K562 (cell line): ENCODE results near the gene ENO3.

ENCODE experiments used
- CTCF ChIP-seq, 3 experiments: IDR thresholded peaks in 2 of 3; conservative IDR thresholded peaks in 1 of 3; 2 replicates each; pipeline ENCODE4 v1.5.1; 2011 to 2012; ENCODE audit warnings: low read length in 3 of 3, mild to moderate bottlenecking in 3 of 3, control low read depth in 2 of 3, improper control_type of control experiment in 1 of 3, inconsistent platforms in 1 of 3, low read depth in 1 of 3, mixed read lengths in 1 of 3, moderate library complexity in 1 of 3; ENCODE audit not compliant: insufficient read depth in 2 of 3
- ESRRA ChIP-seq: fragments of 450-650 bp; IDR thresholded peaks from 2 replicates; pipeline ENCODE4 v1.6.1; 2014; ENCODE audit warnings: low read depth, mild to moderate bottlenecking, moderate library complexity, borderline replicate concordance
- EZH2 ChIP-seq: IDR thresholded peaks from 2 replicates; pipeline ENCODE4 v1.6.1; 2012; ENCODE audit warnings: low read depth, mild to moderate bottlenecking, inconsistent platforms, low read length, borderline replicate concordance
- JUNB ChIP-seq: fragments of 450-650 bp; formaldehyde crosslinking; conservative IDR thresholded peaks from 2 replicates; pipeline ENCODE4 v1.4.0; 2020; ENCODE audit warnings: mild to moderate bottlenecking
- NFYB ChIP-seq: IDR thresholded peaks from 2 replicates; pipeline ENCODE4 v1.6.1; 2011; ENCODE audit warnings: mild to moderate bottlenecking, moderate library complexity; ENCODE audit not compliant: insufficient read length; ENCODE audit errors: extremely low read depth
- POLR2AphosphoS5 ChIP-seq: IDR thresholded peaks from 2 replicates; pipeline ENCODE4 v1.6.1; 2011; ENCODE audit warnings: mild to moderate bottlenecking, low read depth, low read length, moderate library complexity; ENCODE audit not compliant: control insufficient read depth, insufficient read depth
- RCOR1 ChIP-seq, 2 experiments: IDR thresholded peaks; 2 replicates each; pipeline ENCODE4 v1.6.1; 2012; ENCODE audit warnings: low read depth in 2 of 2, low read length in 2 of 2, borderline replicate concordance in 1 of 2, improper control_type of control experiment in 1 of 2
- SNIP1 ChIP-seq: fragments of 450-650 bp; IDR thresholded peaks from 2 replicates; pipeline ENCODE4 v1.7.1; 2017; ENCODE audit warnings: low read depth, mild to moderate bottlenecking
- ZC3H11A ChIP-seq: IDR thresholded peaks from 2 replicates; pipeline ENCODE4 v1.6.1; 2012; ENCODE audit warnings: low read depth, low read length, improper control_type of control experiment
- TF ChIP-seq, protein P1 (sequence below), 3 experiments: fragments of 200-800 bp in 1 of 3; fragments of 250-450 bp in 1 of 3; fragments of 450-650 bp in 1 of 3; sonication (Bioruptor Pico) in 1 of 3; sonication (Bioruptor generic) in 1 of 3; formaldehyde crosslinking in 1 of 3; IDR thresholded peaks; 2 replicates each; pipeline versions ENCODE4 v1.6.1 to v1.8.0; 2016 to 2022; ENCODE audit warnings: mild to moderate bottlenecking in 2 of 3, missing genetic modification characterization in 2 of 3, missing compliant biosample characterization in 1 of 3, moderate library complexity in 1 of 3

DNA sequence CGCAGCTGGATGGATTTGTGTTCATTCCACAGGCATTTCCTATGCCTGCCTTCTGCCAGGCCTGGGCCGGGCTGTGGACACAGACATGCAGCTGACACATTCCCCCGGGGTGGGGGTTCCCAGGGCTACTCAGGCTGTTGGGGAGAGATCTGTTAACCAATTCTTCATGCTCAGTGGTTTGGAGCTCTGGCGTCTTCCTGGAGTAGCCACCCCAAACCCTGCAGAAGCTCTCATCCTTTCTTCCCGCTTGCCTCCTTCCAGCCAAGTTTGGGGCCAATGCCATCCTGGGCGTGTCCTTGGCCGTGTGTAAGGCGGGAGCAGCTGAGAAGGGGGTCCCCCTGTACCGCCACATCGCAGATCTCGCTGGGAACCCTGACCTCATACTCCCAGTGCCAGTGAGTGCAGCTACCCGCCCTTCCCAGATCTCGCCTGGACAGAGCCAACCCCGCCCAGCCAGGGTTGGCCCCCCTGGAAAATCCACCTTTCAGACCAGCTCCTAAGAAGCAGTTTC is 2.6 kb downstream of the ENO3 start:
- TF ChIP-seq, protein P1, sequence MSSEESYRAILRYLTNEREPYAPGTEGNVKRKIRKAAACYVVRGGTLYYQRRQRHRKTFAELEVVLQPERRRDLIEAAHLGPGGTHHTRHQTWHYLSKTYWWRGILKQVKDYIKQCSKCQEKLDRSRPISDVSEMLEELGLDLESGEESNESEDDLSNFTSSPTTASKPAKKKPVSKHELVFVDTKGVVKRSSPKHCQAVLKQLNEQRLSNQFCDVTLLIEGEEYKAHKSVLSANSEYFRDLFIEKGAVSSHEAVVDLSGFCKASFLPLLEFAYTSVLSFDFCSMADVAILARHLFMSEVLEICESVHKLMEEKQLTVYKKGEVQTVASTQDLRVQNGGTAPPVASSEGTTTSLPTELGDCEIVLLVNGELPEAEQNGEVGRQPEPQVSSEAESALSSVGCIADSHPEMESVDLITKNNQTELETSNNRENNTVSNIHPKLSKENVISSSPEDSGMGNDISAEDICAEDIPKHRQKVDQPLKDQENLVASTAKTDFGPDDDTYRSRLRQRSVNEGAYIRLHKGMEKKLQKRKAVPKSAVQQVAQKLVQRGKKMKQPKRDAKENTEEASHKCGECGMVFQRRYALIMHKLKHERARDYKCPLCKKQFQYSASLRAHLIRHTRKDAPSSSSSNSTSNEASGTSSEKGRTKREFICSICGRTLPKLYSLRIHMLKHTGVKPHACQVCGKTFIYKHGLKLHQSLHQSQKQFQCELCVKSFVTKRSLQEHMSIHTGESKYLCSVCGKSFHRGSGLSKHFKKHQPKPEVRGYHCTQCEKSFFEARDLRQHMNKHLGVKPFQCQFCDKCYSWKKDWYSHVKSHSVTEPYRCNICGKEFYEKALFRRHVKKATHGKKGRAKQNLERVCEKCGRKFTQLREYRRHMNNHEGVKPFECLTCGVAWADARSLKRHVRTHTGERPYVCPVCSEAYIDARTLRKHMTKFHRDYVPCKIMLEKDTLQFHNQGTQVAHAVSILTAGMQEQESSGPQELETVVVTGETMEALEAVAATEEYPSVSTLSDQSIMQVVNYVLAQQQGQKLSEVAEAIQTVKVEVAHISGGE (CRISPR knock-in tag; IDR thresholded peaks at IDR 0.05) = no peak
- no peak for TF ChIP-seq NFYB
- no peak for TF ChIP-seq SNIP1
- no peak for TF ChIP-seq RCOR1 (IDR thresholded peaks at IDR 0.05; ENCODE audit: borderline replicate concordance in 1 of 2, low read depth in 2 of 2, low read length in 2 of 2)
- no peak for TF ChIP-seq JUNB (CRISPR knock-in tag)
- no peak for TF ChIP-seq POLR2AphosphoS5
- no peak for TF ChIP-seq ESRRA
- TF ChIP-seq EZH2 = no peak
- TF ChIP-seq CTCF (IDR thresholded peaks at IDR 0.05 in 2 of 3, conservative IDR thresholded peaks at IDR 0.05 in 1 of 3; ENCODE audit: insufficient read depth in 2 of 3, low read depth in 1 of 3, low read length in 3 of 3) = no peak
- no peak for TF ChIP-seq ZC3H11A
